ENCODE measurements around the gene DDX5.

GRCh38 chr17:64509179-64509578 lies 3.1 kb upstream of the DDX5 start:
- TF ChIP-seq POLR2A (IDR thresholded peaks at IDR 0.05; ENCODE audit: low read length) (no peak), PBX3 (IDR thresholded peaks at IDR 0.05) (no peak), BHLHE40 (IDR thresholded peaks at IDR 0.05; ENCODE audit: low read depth, low read length) (no peak), CTCF (IDR thresholded peaks at IDR 0.05) (no peak), MAZ (IDR thresholded peaks at IDR 0.05; ENCODE audit: borderline replicate concordance, low read depth, low read length) (no peak), POLR2AphosphoS2 (conservative IDR thresholded peaks at IDR 0.05; ENCODE audit: low read length) (no peak), FOSL2 (IDR thresholded peaks at IDR 0.05) (no peak), FOSL2 (CRISPR knock-in tag; IDR thresholded peaks at IDR 0.05) (no peak)

Measured in A549 (cell line).